ENCODE measurements around the gene REEP1. TPM values are rescaled to one million over a fixed set of nuclear protein-coding genes. Genes with fewer than 3 reads are reported as not detected.

REEP1 gene
- total and polyA plus RNA-seq, 2 of the 4 experiments (the other 2 are of a cell fraction): under 0.01 to 0.03 TPM

GRCh38 chr2:86263956-86264355, 73.5 kb downstream of the REEP1 start:
- Histone ChIP-seq H3K36me3 (ENCODE audit: control insufficient read depth, insufficient read depth, low read length) (no peaks in the 10 kb centered on the region), H2BK120ac (ENCODE audit: low read depth, low read length) (no peak overlapping the region), H3K27me3 (ENCODE audit: control insufficient read depth, insufficient read depth, low read length) (peaks cover 14% of the 10 kb centered on the region), H2AFZ (replicated peaks; ENCODE audit: low read length, poor library complexity) (no peak overlapping the region), H3K27ac (ENCODE audit: insufficient read depth, low read length) (no peak overlapping the region), H3K56ac (ENCODE audit: extremely low read depth, insufficient read depth, low read length) (no peak overlapping the region), H4K91ac (ENCODE audit: insufficient read depth, low read depth, low read length) (no peak overlapping the region), H2BK5ac (ENCODE audit: low read depth, low read length, poor library complexity, severe bottlenecking) (no peak overlapping the region), H2AK9ac (replicated peaks; ENCODE audit: low read depth, low read length, poor library complexity) (no peak overlapping the region), H3K9me3 (ENCODE audit: control insufficient read depth, insufficient read depth, low read length) (no peaks in the 10 kb centered on the region), H3K23ac (ENCODE audit: low read depth, low read length) (no peak overlapping the region), H3K14ac (replicated peaks; ENCODE audit: low read depth, low read length) (no peak overlapping the region), H3K4ac (ENCODE audit: low read depth, low read length) (no peak overlapping the region), H3K18ac (ENCODE audit: low read depth, low read length) (no peak overlapping the region), H2AK5ac (ENCODE audit: low read depth, low read length) (no peak overlapping the region), H3K9ac (ENCODE audit: low read depth, low read length) (no peak overlapping the region), H3K79me1 (ENCODE audit: low read depth in 1 of 2, low read length in 2 of 2) (no peaks in the 10 kb centered on the region), H4K8ac (ENCODE audit: low read depth in 2 of 2, low read length in 2 of 2) (no peak overlapping the region), H3K4me3 (ENCODE audit: insufficient read depth, low read depth, low read length) (no peak overlapping the region), H3K4me1 (ENCODE audit: control insufficient read depth, insufficient read depth, low read length) (no peaks in the 10 kb centered on the region), H2BK20ac (ENCODE audit: low read depth, low read length) (no peak overlapping the region), H2BK15ac (ENCODE audit: low read depth, low read length) (no peak overlapping the region), H4K5ac (ENCODE audit: low read depth, low read length) (no peak overlapping the region), H4K20me1 (ENCODE audit: insufficient read depth, low read length) (no peaks in the 10 kb centered on the region), H3K4me2 (ENCODE audit: low read depth, low read length) (no peak overlapping the region), H3K9me1 (ENCODE audit: insufficient read depth, low read length) (no peaks in the 10 kb centered on the region)
- CTCF ChIA-PET: no interaction called here
- TF ChIP-seq CEBPB (IDR thresholded peaks at IDR 0.05; ENCODE audit: low read depth, low read length) (no peak), MAFK (IDR thresholded peaks at IDR 0.05; ENCODE audit: low read depth, low read length) (no peak), FOS (IDR thresholded peaks at IDR 0.05; ENCODE audit: low read depth, low read length) (no peak), RAD21 (IDR thresholded peaks at IDR 0.05; ENCODE audit: low read length) (no peak), NFE2L2 (IDR thresholded peaks at IDR 0.05; ENCODE audit: low read depth, low read length) (no peak), MAZ (IDR thresholded peaks at IDR 0.05; ENCODE audit: borderline replicate concordance, low read depth, low read length) (no peak), SMC3 (IDR thresholded peaks at IDR 0.05; ENCODE audit: low read depth, low read length) (no peak), RCOR1 (IDR thresholded peaks at IDR 0.05; ENCODE audit: insufficient replicate concordance, low read length) (no peak), ELK1 (IDR thresholded peaks at IDR 0.05; ENCODE audit: borderline replicate concordance, low read depth, low read length) (no peak), POLR2A (IDR thresholded peaks at IDR 0.05; ENCODE audit: low read depth, low read length) (no peak), CTCF (conservative IDR thresholded peaks at IDR 0.05; ENCODE audit: low read depth, low read length) (no peak), RFX5 (IDR thresholded peaks at IDR 0.05; ENCODE audit: low read depth, low read length) (no peak), USF2 (IDR thresholded peaks at IDR 0.05; ENCODE audit: low read depth, low read length) (no peak), CHD1 (IDR thresholded peaks at IDR 0.05; ENCODE audit: low read depth, low read length) (no peak), MXI1 (IDR thresholded peaks at IDR 0.05; ENCODE audit: borderline replicate concordance, low read depth, low read length) (no peak), BHLHE40 (IDR thresholded peaks at IDR 0.05; ENCODE audit: low read depth, low read length) (no peak)
- POLR2A ChIA-PET (ENCODE audit: unreplicated experiment): no interaction called here
- 93% methylated on average over 2 of the region's 6 CpGs; no CpG with 5 or more reads in 1 of the 2 experiments for WGBS, 2 experiments (ENCODE audit: extremely low coverage in 2 of 2, insufficient read length in 1 of 2)
- intact Hi-C loops (cut with micrococcal nuclease): loop anchor here (10.0 kb wide), 1 partner anchor 81 kb away; no protein-coding TSS in a partner anchor
- dilution Hi-C loops (cut with HindIII; ENCODE audit: low sequenced_read_pairs, unreplicated experiment): no loop called here
- in situ Hi-C loops (cut with MboI; ENCODE audit: low sequenced_read_pairs): no loop called here
- no TSS peak for BruUV-seq (replicated peaks)
- ATAC-seq (ENCODE audit: low read depth) (no peak), DNase-seq (no peak)

All from IMR-90 (cell line).